ENCODE results near the gene RARB.

The RARB gene

DNA sequence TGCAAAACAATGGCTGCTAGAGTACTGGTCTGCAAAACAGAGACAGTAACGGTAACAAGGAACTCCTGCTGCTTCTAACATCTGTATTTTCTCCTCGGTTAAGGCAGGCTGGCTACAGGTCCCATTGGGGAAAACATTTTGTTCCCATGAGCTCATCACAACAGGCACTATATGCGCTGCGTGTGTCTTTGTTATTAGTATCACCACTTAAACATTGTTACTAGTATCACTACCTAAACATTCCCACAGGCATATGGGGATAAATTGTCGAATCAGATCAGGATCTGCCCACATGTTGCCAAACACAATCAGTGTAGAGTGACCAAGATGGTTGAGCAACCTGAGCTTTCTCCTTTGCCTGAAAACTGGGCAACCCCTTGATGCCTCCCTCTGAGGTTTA lies 159.5 kb downstream of the RARB start:
- TF ChIP-seq CTCF (IDR thresholded peaks at IDR 0.05; ENCODE audit: insufficient read depth, low read length, poor library complexity, severe bottlenecking): no peak
- Histone ChIP-seq H3K27me3 (replicated peaks; ENCODE audit: control insufficient read depth, insufficient read depth, low read length) (no peaks in the 10 kb centered on the region; the same call in 1 of the 2 replicates), H3K4me3 (replicated peaks; ENCODE audit: low read depth, low read length) (no peak overlapping the region), H3K36me3 (ENCODE audit: control insufficient read depth, insufficient read depth, low read length) (no peaks in the 10 kb centered on the region)
- DNase-seq (ENCODE audit: extremely low read depth, insufficient read length): no peak

DNA sequence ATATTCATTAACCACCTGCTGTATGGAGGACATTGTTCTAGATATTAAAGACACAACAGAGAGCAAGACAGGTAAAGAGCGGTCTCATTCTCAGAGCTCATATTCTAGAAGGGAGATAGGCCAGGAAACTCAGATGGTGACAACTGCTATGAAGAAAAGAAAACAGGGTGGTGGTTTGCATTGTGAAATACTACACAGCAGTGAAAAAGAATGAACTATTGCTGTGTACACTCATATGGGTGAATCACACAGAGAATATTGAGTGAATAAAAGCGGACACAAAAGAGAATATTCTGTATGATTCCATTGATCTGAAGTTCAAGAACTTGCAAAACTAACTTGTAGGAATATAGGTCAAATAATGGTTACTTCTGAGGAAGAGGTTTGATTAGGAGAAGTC lies 159.9 kb downstream of the RARB start:
- no peak for TF ChIP-seq CTCF (IDR thresholded peaks at IDR 0.05; ENCODE audit: insufficient read depth, low read length, poor library complexity, severe bottlenecking)
- DNase-seq (ENCODE audit: extremely low read depth, insufficient read length): no peak
- Histone ChIP-seq H3K27me3 (replicated peaks; ENCODE audit: control insufficient read depth, insufficient read depth, low read length) (no peaks in the 10 kb centered on the region; the same call in 1 of the 2 replicates), H3K36me3 (ENCODE audit: control insufficient read depth, insufficient read depth, low read length) (no peaks in the 10 kb centered on the region), H3K4me3 (replicated peaks; ENCODE audit: low read depth, low read length) (no peak overlapping the region)

DNA sequence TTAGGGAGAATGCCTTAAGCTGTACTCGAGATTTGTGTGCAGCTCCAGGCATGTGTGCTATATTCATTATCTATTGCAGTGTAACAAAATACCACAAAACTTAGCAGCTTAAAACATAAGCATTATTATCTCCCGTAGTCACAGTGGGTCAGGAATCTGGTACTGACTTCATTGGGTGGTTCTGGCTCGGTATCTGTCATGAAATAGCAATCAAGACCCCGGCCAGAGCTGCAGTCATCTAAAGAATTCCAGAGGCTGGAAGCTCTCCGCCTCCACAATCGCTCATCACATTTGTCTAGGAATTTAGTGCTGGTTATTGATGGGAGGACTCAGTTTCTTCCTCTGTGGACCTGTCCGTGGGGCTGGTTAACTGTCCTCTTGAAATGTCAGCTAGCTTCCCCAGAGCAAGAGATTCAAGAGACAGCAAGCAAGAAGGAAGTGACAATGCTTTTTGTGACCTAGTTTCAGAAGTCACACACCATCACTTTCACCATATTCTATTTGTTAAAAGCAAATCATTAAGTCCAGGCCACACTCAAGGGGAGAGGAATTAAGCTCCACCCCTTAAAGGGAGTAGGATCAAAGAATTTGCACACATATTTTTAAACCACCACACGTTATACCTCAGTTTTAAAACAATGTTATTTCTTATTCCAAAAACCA lies 160.5 kb downstream of the RARB start:
- no peak for TF ChIP-seq CTCF (IDR thresholded peaks at IDR 0.05; ENCODE audit: insufficient read depth, low read length, poor library complexity, severe bottlenecking)
- no peaks in the 10 kb centered on the region for H3K36me3 ChIP-seq (ENCODE audit: control insufficient read depth, insufficient read depth, low read length)
- no peak overlapping the region for H3K4me3 ChIP-seq (replicated peaks; ENCODE audit: low read depth, low read length)
- no peak for DNase-seq (ENCODE audit: extremely low read depth, insufficient read length)
- H3K27me3 ChIP-seq (replicated peaks; ENCODE audit: control insufficient read depth, insufficient read depth, low read length): no peaks in the 10 kb centered on the region; the same call in 1 of the 2 replicates

- TF ChIP-seq CTCF (IDR thresholded peaks at IDR 0.05; ENCODE audit: insufficient read depth, low read length, poor library complexity, severe bottlenecking): no peak
- H3K4me3 ChIP-seq (replicated peaks; ENCODE audit: low read depth, low read length): no peak overlapping the region
- H3K36me3 ChIP-seq (ENCODE audit: control insufficient read depth, insufficient read depth, low read length): no peaks in the 10 kb centered on the region
- DNase-seq (ENCODE audit: extremely low read depth, insufficient read length): no peak
- no peaks in the 10 kb centered on the region; the same call in 1 of the 2 replicates for H3K27me3 ChIP-seq (replicated peaks; ENCODE audit: control insufficient read depth, insufficient read depth, low read length)
Measured at GRCh38 chr3:25589104-25589782, 161.2 kb downstream of the RARB start.

- no peak for DNase-seq (ENCODE audit: extremely low read depth, insufficient read length)
- no peaks in the 10 kb centered on the region for H3K36me3 ChIP-seq (ENCODE audit: control insufficient read depth, insufficient read depth, low read length)
- no peaks in the 10 kb centered on the region; the same call in 1 of the 2 replicates for H3K27me3 ChIP-seq (replicated peaks; ENCODE audit: control insufficient read depth, insufficient read depth, low read length)
- no peak for TF ChIP-seq CTCF (IDR thresholded peaks at IDR 0.05; ENCODE audit: insufficient read depth, low read length, poor library complexity, severe bottlenecking)
- H3K4me3 ChIP-seq (replicated peaks; ENCODE audit: low read depth, low read length): no peak overlapping the region
Measured at GRCh38 chr3:25589783-25590258, 161.8 kb downstream of the RARB start.

Measured in GM06990 (cell line).